ENCODE data around the gene CALHM2. TPM values are rescaled to one million over a fixed set of nuclear protein-coding genes. Genes with fewer than 3 reads are reported as not detected.
A peak's percentile ranks its signal among the peaks of the same experiment; 100 is the strongest.

CALHM2 gene
- total and polyA plus RNA-seq, 7 experiments from 2014 or later, result 2.0 to 67.2 (median 19.2) TPM

DNA sequence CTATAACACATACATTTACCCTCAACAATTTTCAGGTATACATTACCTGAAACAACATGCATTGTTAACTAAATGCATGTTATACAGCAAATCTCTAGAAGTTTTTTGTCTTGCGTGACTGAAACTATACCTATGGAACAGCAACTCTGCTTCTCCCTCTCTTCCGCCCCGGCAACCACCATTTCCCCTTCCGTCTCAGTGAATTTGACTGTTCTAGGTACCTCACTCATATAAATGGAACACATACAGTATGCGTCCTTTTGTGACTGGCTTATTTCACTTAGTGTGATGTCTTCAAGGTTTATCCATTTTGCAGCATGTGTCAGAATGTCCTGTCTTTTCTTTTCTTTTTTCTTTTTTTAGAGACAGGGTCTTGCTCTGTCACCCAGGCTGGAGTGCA lies 22.5 kb downstream of the CALHM2 start:
- Mint-ChIP-seq H3K27ac (peak overlapping the region in 7 of 9 donors; percentile 18 to 79 (median 33)), H3K4me1 (peaks cover 16 to 58% (median 40%) of the 10 kb centered on the region in 7 donors), H3K27me3 (no peaks in the 10 kb centered on the region), H3K9me3 (no peaks in the 10 kb centered on the region), H3K36me3 (peaks cover 16 to 53% (median 29%) of the 10 kb centered on the region in 5 donors), H3K4me3 (peak overlapping the region; percentile 31 to 81 (median 73))
- intact Hi-C loops (cut with micrococcal nuclease), result loop anchor here (1.0 to 2.0 kb wide), 3 partner anchors 23 to 61 kb away; partner anchors contain the start of gene CALHM2 (in 1 of the 2)
- Histone ChIP-seq H3K27me3 (ENCODE audit: control insufficient read depth in 2 of 2, insufficient read depth in 2 of 2, low read length in 2 of 2) (no peaks in the 10 kb centered on the region), H3K9me3 (ENCODE audit: control insufficient read depth in 2 of 3, low read length in 3 of 3) (no peaks in the 10 kb centered on the region), H3K4me3 (ENCODE audit: low read length) (no peak overlapping the region), H3K36me3 (ENCODE audit: control insufficient read depth in 2 of 3, insufficient read depth in 3 of 3, low read length in 3 of 3) (peaks cover 0 to 59% (median 9%) of the 10 kb centered on the region in 3 experiments), H3K4me1 (ENCODE audit: control insufficient read depth in 2 of 2, insufficient read depth in 2 of 2, low read length in 2 of 2) (peaks cover 0 to 18% of the 10 kb centered on the region in 2 donors), H3K27ac (ENCODE audit: low read depth, low read length) (peak overlapping the region; percentile 19)
- ATAC-seq (peak; percentile 54), DNase-seq (peak in 3 of 9 donors; percentile 18 to 39 (median 19))
- POLR2A ChIA-PET, result no interaction called here
- CTCF ChIA-PET, result interaction anchor here (1.0 kb wide), 1 partner anchor 14 kb away, joined by 4 read pairs; no protein-coding TSS in a partner anchor

DNA sequence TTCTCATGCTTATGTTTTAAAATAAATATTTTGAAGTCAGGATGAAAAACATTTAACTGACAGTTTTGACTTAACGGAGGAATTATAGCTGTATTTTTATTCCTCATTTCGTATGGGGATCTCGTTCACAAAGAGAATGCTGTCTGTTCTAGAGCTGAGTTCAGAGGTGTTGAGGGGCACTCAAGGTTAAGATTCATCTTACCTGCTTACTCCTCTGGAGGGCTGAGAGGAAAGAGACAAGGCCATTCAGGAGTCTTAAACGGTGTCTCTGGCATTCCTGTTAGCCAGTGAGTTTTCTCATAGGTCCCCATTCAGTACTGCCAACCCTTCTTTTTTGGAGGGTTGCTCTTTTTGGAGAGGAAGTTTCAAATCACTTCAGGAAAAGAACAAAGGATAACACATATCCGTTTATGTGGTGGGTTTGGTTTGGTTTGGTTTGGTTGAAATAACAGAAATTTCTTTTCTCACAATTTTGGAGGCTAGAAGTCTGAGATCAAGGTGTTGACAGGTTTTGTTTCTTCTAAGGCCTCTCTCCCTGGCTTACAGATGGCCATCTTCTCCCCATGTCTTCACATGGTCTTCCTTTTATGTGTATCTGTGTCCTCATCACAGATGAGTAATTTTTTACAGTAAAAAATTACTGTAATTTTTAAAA lies 23.1 kb downstream of the CALHM2 start:
- Mint-ChIP-seq H3K4me3 (peak overlapping the region; percentile 50 to 81 (median 68)), H3K36me3 (peaks cover 16 to 58% (median 33%) of the 10 kb centered on the region in 5 donors), H3K9me3 (no peaks in the 10 kb centered on the region), H3K27ac (peak overlapping the region in 7 of 9 donors; percentile 7 to 58 (median 26)), H3K4me1 (peaks cover 16 to 58% (median 40%) of the 10 kb centered on the region in 7 donors), H3K27me3 (no peaks in the 10 kb centered on the region)
- ChIA-PET POLR2A (no interaction called here), CTCF (no interaction called here)
- intact Hi-C loops (cut with micrococcal nuclease), result loop anchor here (1.0 to 2.0 kb wide), 3 partner anchors 23 to 60 kb away; partner anchors contain the start of gene CALHM2 (in 1 of the 2)
- Histone ChIP-seq H3K9me3 (ENCODE audit: control insufficient read depth in 2 of 3, low read length in 3 of 3) (no peaks in the 10 kb centered on the region), H3K4me3 (ENCODE audit: low read length) (no peak overlapping the region), H3K27ac (ENCODE audit: low read depth, low read length) (no peak overlapping the region), H3K36me3 (ENCODE audit: control insufficient read depth in 2 of 3, insufficient read depth in 3 of 3, low read length in 3 of 3) (peaks cover 0 to 59% (median 6%) of the 10 kb centered on the region in 3 experiments), H3K4me1 (ENCODE audit: control insufficient read depth in 2 of 2, insufficient read depth in 2 of 2, low read length in 2 of 2) (peaks cover 0 to 18% of the 10 kb centered on the region in 2 donors), H3K27me3 (ENCODE audit: control insufficient read depth in 2 of 2, insufficient read depth in 2 of 2, low read length in 2 of 2) (no peaks in the 10 kb centered on the region)
- ATAC-seq (peak; percentile 36), DNase-seq (peak in 5 of 9 donors; percentile 26 to 37 (median 33))

DNA sequence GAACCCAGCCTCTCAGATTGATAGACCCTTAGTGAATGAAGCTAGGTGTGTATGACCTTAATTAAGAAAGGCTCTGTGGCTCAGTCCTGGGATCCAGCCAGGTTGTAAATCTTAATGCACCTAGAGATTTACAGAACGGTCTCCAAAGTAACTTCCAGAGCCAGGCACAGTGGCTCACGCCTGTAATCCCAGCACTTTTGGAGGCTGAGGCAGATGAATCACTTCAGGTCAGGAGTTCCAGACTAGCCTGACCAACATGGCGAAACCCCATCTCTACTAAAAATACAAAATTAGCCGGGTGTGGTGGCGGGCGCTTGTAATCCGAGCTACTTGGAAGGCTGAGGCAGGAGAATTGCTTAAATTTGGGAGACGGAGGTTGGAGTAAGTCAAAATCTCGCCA lies 24.3 kb downstream of the CALHM2 start:
- CTCF ChIA-PET, result no interaction called here
- intact Hi-C loops (cut with micrococcal nuclease), result loop anchor here in 1 of 2 donors (2.0 kb wide), 1 partner anchor 59 kb away; no protein-coding TSS in a partner anchor
- peaks cover 3 to 59% (median 12%) of the 10 kb centered on the region in 3 experiments for H3K36me3 ChIP-seq (ENCODE audit: control insufficient read depth in 2 of 3, insufficient read depth in 3 of 3, low read length in 3 of 3)

GRCh38 chr10:103423748-103424147 lies 28.4 kb downstream of the CALHM2 start:
- no peaks in the 10 kb centered on the region for H3K9me3 ChIP-seq (ENCODE audit: control insufficient read depth in 2 of 3, low read length in 3 of 3)
- ChIA-PET CTCF (interaction anchor here (0.7 kb wide), 1 partner anchor 320 kb away, joined by 3 read pairs; no protein-coding TSS in a partner anchor), POLR2A (no interaction called here)
- DNase-seq (no peak), ATAC-seq (no peak)
- peaks cover 22 to 83% (median 29%) of the 10 kb centered on the region in 3 experiments for H3K36me3 ChIP-seq (ENCODE audit: control insufficient read depth in 2 of 3, insufficient read depth in 3 of 3, low read length in 3 of 3)
- peaks cover 0 to 3% of the 10 kb centered on the region in 2 donors for H3K4me1 ChIP-seq (ENCODE audit: control insufficient read depth in 2 of 2, insufficient read depth in 2 of 2, low read length in 2 of 2)
- H3K27me3 ChIP-seq (ENCODE audit: control insufficient read depth in 2 of 2, insufficient read depth in 2 of 2, low read length in 2 of 2), result no peaks in the 10 kb centered on the region
- intact Hi-C loops (cut with micrococcal nuclease), result no loop called here
- Mint-ChIP-seq H3K4me1 (peaks cover 4 to 19% (median 15%) of the 10 kb centered on the region in 7 donors), H3K9me3 (no peaks in the 10 kb centered on the region), H3K4me3 (no peak overlapping the region), H3K36me3 (peaks cover 9 to 60% (median 47%) of the 10 kb centered on the region in 5 donors), H3K27me3 (no peaks in the 10 kb centered on the region), H3K27ac (peak overlapping the region in 2 of 9 donors; percentile 48 to 52)
- no peak overlapping the region for H3K4me3 ChIP-seq (ENCODE audit: low read length)
- H3K27ac ChIP-seq (ENCODE audit: low read depth, low read length), result no peak overlapping the region

More for the DNA sequence above, 24.3 kb downstream of the CALHM2 start:
- H3K9me3 Mint-ChIP-seq, result no peaks in the 10 kb centered on the region
- DNase-seq (no peak), ATAC-seq (no peak)
- no peak overlapping the region for H3K4me3 Mint-ChIP-seq
- no peak overlapping the region for H3K27ac ChIP-seq (ENCODE audit: low read depth, low read length)
- H3K36me3 Mint-ChIP-seq, result peaks cover 15 to 62% (median 42%) of the 10 kb centered on the region in 5 donors
- peaks cover 16 to 53% (median 39%) of the 10 kb centered on the region in 7 donors for H3K4me1 Mint-ChIP-seq
- no peaks in the 10 kb centered on the region for H3K27me3 ChIP-seq (ENCODE audit: control insufficient read depth in 2 of 2, insufficient read depth in 2 of 2, low read length in 2 of 2)
- POLR2A ChIA-PET, result no interaction called here
- no peaks in the 10 kb centered on the region for H3K9me3 ChIP-seq (ENCODE audit: control insufficient read depth in 2 of 3, low read length in 3 of 3)
- H3K4me1 ChIP-seq (ENCODE audit: control insufficient read depth in 2 of 2, insufficient read depth in 2 of 2, low read length in 2 of 2), result peaks cover 0 to 18% of the 10 kb centered on the region in 2 donors
- H3K27ac Mint-ChIP-seq, result peak overlapping the region in 1 of 9 donors; percentile 25
- H3K27me3 Mint-ChIP-seq, result no peaks in the 10 kb centered on the region
- H3K4me3 ChIP-seq (ENCODE audit: low read length), result no peak overlapping the region

DNA sequence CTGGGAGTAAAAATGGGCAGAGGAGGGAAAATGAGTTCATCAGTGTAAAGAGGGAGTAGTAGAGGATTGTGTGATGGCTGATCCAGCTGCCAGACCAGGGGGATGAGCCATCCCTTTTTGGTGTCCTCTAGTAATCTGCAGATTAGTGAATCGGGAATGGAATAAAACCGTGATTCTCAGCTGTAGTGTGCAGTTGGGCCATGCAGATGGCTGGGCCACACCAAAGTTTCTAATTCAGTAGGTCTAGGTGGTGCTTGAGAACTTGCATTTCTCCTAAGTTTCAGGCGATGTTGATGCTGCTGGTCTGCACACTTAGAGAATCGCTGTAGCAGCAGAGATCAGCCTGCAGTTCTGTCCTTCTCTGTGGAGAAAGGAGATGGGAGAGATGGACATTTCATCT lies 33.1 kb downstream of the CALHM2 start:
- Mint-ChIP-seq H3K27ac (no peak overlapping the region), H3K36me3 (peaks cover 24 to 77% (median 56%) of the 10 kb centered on the region in 5 donors), H3K9me3 (no peaks in the 10 kb centered on the region), H3K4me1 (peaks cover 0 to 6% (median 0%) of the 10 kb centered on the region in 7 donors), H3K4me3 (no peak overlapping the region), H3K27me3 (no peaks in the 10 kb centered on the region)
- Histone ChIP-seq H3K4me1 (ENCODE audit: control insufficient read depth in 2 of 2, insufficient read depth in 2 of 2, low read length in 2 of 2) (no peaks in the 10 kb centered on the region), H3K27ac (ENCODE audit: low read depth, low read length) (no peak overlapping the region), H3K4me3 (ENCODE audit: low read length) (no peak overlapping the region), H3K36me3 (ENCODE audit: control insufficient read depth in 2 of 3, insufficient read depth in 3 of 3, low read length in 3 of 3) (peaks cover 42 to 94% (median 46%) of the 10 kb centered on the region in 3 experiments), H3K9me3 (ENCODE audit: control insufficient read depth in 2 of 3, low read length in 3 of 3) (no peaks in the 10 kb centered on the region), H3K27me3 (ENCODE audit: control insufficient read depth in 2 of 2, insufficient read depth in 2 of 2, low read length in 2 of 2) (no peaks in the 10 kb centered on the region)
- ChIA-PET CTCF (interaction anchor here (0.6 to 7.0 kb wide), 4 partner anchors 35 to 79 kb away, joined by 3 to 99 read pairs (median 6); no protein-coding TSS in a partner anchor), POLR2A (no interaction called here)
- no peak for DNase-seq
- intact Hi-C loops (cut with micrococcal nuclease), result loop anchor here in 1 of 2 donors (5.0 kb wide), 1 partner anchor 33 kb away; the partner anchor contains the start of gene CALHM2
- ATAC-seq, result no peak

GRCh38 chr10:103417601-103418000 lies 34.6 kb downstream of the CALHM2 start:
- H3K27ac ChIP-seq (ENCODE audit: low read depth, low read length), result no peak overlapping the region
- H3K4me3 ChIP-seq (ENCODE audit: low read length), result no peak overlapping the region
- peaks cover 52 to 94% (median 53%) of the 10 kb centered on the region in 3 experiments for H3K36me3 ChIP-seq (ENCODE audit: control insufficient read depth in 2 of 3, insufficient read depth in 3 of 3, low read length in 3 of 3)
- H3K9me3 ChIP-seq (ENCODE audit: control insufficient read depth in 2 of 3, low read length in 3 of 3), result no peaks in the 10 kb centered on the region
- POLR2A ChIA-PET, result interaction anchor here (0.6 kb wide), 1 partner anchor 129 kb away, joined by 3 read pairs; no protein-coding TSS in a partner anchor
- no peaks in the 10 kb centered on the region for H3K27me3 ChIP-seq (ENCODE audit: control insufficient read depth in 2 of 2, insufficient read depth in 2 of 2, low read length in 2 of 2)
- Mint-ChIP-seq H3K36me3 (peaks cover 27 to 73% (median 54%) of the 10 kb centered on the region in 5 donors), H3K4me1 (peaks cover 0 to 6% (median 0%) of the 10 kb centered on the region in 7 donors), H3K9me3 (no peaks in the 10 kb centered on the region), H3K27me3 (no peaks in the 10 kb centered on the region), H3K4me3 (no peak overlapping the region), H3K27ac (no peak overlapping the region)
- CTCF ChIA-PET, result interaction anchor here (0.6 to 7.0 kb wide), 8 partner anchors 11 to 1289 kb away, joined by 3 to 99 read pairs (median 8); partner anchors contain the start of gene CALHM2
- no peaks in the 10 kb centered on the region for H3K4me1 ChIP-seq (ENCODE audit: control insufficient read depth in 2 of 2, insufficient read depth in 2 of 2, low read length in 2 of 2)
- ATAC-seq (no peak), DNase-seq (no peak)
- intact Hi-C loops (cut with micrococcal nuclease), result loop anchor here (1.0 to 5.0 kb wide), 5 partner anchors 35 to 269 kb away; partner anchors contain the start of gene CALHM2 (in 1 of the 2)

Measured in naive thymus-derived CD4-positive, alpha-beta T cell (primary cell).